Sigmoid colon (tissue), 7 donors: ENCODE results near the gene NRF1. TPM values are rescaled to one million over a fixed set of nuclear protein-coding genes. Genes with fewer than 3 reads are reported as not detected.
"Not testable (repeated sequence)": the region's sequence is repeated elsewhere in the genome, so short reads cannot be mapped to it uniquely, and the experiment has no call there.

Experiments used
- DNase-seq: peaks from one replicate; pipeline ENCODE4 v3.0.0-alpha.2; 2019
- H3K27ac ChIP-seq, 4 donors: fragments of 200-600 bp; sonication (generic); one replicate each; pipeline ENCODE4 v1.5.1; 2016 to 2019; ENCODE audit warnings: mild to moderate bottlenecking in 1 of 4
- H3K27me3 ChIP-seq, 3 donors: fragments of 200-600 bp; sonication (generic); one replicate each; pipeline ENCODE4 v1.5.1; 2019; ENCODE audit warnings: mild to moderate bottlenecking in 1 of 3
- H3K36me3 ChIP-seq, 4 donors: fragments of 200-600 bp; sonication (generic); one replicate each; pipeline ENCODE4 v1.5.1; 2016 to 2019
- H3K4me1 ChIP-seq, 4 donors: fragments of 200-600 bp; sonication (generic); one replicate each; pipeline ENCODE4 v1.5.1; 2017 to 2019
- H3K4me3 ChIP-seq, 4 donors: fragments of 200-600 bp; sonication (generic); one replicate each; pipeline ENCODE4 v1.5.1; 2017 to 2019; ENCODE audit warnings: mild to moderate bottlenecking in 2 of 4, moderate library complexity in 1 of 4
- H3K9me3 ChIP-seq, 4 donors: fragments of 200-600 bp in 3 of 4; sonication (generic) in 3 of 4; one replicate each; pipeline versions ENCODE4 v1.5.1 to v1.6.1; 2013 to 2019
- CTCF ChIP-seq, 4 experiments: fragments of 450-650 bp in 3 of 4; fragments of 200-600 bp in 1 of 4; IDR thresholded peaks; one replicate each; pipeline ENCODE4 v1.5.1; 2016 to 2019; ENCODE audit warnings: antibody characterized with exemption in 4 of 4, mild to moderate bottlenecking in 3 of 4, moderate library complexity in 2 of 4
- EP300 ChIP-seq, 4 donors: sonication (generic); formaldehyde crosslinking; IDR thresholded peaks; one replicate each; pipeline ENCODE4 v1.6.1; 2017; ENCODE audit warnings: antibody characterized with exemption in 4 of 4
- POLR2A ChIP-seq, 2 donors: fragments of 450-650 bp; IDR thresholded peaks; one replicate each; pipeline ENCODE4 v1.6.1; 2016; ENCODE audit warnings: antibody characterized with exemption in 2 of 2, mild to moderate bottlenecking in 2 of 2, moderate library complexity in 2 of 2
- POLR2AphosphoS5 ChIP-seq, 4 donors: sonication (generic); formaldehyde crosslinking; IDR thresholded peaks; one replicate each; pipeline ENCODE4 v1.6.1; 2017; ENCODE audit warnings: antibody characterized with exemption in 4 of 4
- WGBS, 2 donors: extraction: QIAGEN DNeasy Blood & Tissue Kit; methylation state at CpG; one replicate each; pipeline ENCODE4 v1.1.7; 2013; 5-methylcytosine and 5-hydroxymethylcytosine counted together
- intact Hi-C: fragments of 100-400 bp; cut with DNase I; formaldehyde crosslinking; loops from one replicate; pipeline ENCODE4 v1.15.1; 2023
- polyA plus RNA-seq, 3 donors: library from polyadenylated mRNA; stranded (reverse); fragments of 200-250 nt; gene quantifications; one replicate each; pipeline ENCODE4 v1.2.3, GENCODE V29; 2013
- total RNA-seq, 4 donors: library from RNA; depleted of rRNA; stranded (reverse); fragments of >200 nt; gene quantifications; one replicate each; pipeline ENCODE4 v1.1.0, GENCODE V29; 2016
- donor health status: healthy with polysubstance abuse.
- donor health status: Bipolar disorder and iron deficiency.
- donor health status: healthy.

The NRF1 gene
- total and polyA plus RNA-seq, 7 donors, result 4.8 to 18.1 (median 15.0) TPM

DNA sequence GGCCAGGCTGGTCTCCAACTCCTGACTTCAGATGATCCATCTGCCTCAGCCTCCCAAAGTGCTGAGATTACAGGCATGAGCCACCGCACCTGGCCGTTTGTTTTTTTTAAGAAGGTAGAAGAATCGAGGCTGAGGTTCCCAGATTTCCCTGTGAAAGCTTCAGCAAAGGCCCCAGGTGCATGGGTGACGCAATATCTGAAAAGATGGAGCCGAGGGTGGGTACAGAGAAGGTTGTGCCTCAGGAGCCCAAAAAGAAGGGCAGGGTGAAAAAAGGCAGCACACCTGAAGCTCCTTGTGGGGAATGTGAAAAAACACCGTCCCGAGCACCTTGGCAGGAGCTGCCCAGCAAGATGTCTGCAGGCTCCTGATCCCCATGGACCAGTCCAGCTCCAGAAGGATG, 35.8 kb upstream of the NRF1 start:
- Histone ChIP-seq H3K27me3 (no peaks in the 10 kb centered on the region), H3K4me3 (no peak overlapping the region), H3K9me3 (peaks cover 0 to 8% (median 4%) of the 10 kb centered on the region in 4 donors), H3K27ac (no peak overlapping the region), H3K4me1 (no peaks in the 10 kb centered on the region), H3K36me3 (no peaks in the 10 kb centered on the region)
- DNase-seq, result no peak
- TF ChIP-seq POLR2AphosphoS5 (IDR thresholded peaks at IDR 0.05), result no peak
- intact Hi-C loops, result no loop called here
- 92 to 93% methylated on average over 7 of the region's 7 CpGs for WGBS, 2 donors

DNA sequence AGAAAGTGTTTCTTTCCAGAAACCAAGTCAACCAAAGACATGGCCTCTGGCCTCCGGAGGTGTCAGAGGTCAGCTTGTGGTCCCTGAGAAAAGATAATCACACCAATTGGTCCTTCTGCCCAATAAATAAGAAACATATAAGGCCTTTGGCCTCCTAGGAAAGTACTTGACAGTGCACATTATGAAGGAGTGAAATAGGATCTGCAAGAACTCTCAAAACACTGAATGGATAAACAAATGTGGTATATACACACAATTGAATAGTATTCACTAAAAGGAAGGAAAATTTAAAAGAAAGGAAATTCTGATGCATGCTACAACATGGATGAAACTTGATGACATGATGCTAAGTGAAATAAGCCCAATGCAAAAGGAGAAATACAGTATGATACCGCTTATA, 35.4 kb upstream of the NRF1 start:
- DNase-seq, result no peak
- 92 to 94% methylated on average over 2 of the region's 2 CpGs for WGBS, 2 donors
- Histone ChIP-seq H3K36me3 (no peaks in the 10 kb centered on the region), H3K27me3 (no peaks in the 10 kb centered on the region), H3K27ac (no peak overlapping the region), H3K4me3 (no peak overlapping the region), H3K4me1 (no peaks in the 10 kb centered on the region), H3K9me3 (peaks cover 0 to 8% (median 4%) of the 10 kb centered on the region in 4 donors)
- intact Hi-C loops, result no loop called here
- TF ChIP-seq CTCF (IDR thresholded peaks at IDR 0.05) (no peak), EP300 (IDR thresholded peaks at IDR 0.05) (no peak), POLR2AphosphoS5 (IDR thresholded peaks at IDR 0.05) (no peak), POLR2A (IDR thresholded peaks at IDR 0.05) (no peak)

DNA sequence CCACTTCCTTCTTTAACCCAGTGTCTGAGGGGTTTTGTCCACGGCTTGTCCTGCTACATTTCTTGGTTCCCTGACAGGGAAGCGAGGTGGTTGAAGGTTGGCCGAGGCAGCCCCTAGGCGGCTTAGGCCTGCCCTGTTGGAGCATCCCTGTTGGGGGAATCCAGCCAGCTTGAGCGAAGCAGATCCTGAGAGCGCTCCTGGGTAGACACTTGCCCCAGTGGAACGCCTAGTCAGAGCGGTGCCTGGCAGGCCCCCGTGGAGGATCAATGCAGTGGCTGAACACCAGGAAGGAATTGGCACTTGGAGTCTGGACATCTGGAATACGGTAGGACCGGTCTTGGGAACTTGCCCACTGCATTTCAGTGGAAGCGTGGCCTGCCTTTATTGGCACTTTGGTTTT, 32.7 kb upstream of the NRF1 start:
- Histone ChIP-seq H3K27me3 (no peaks in the 10 kb centered on the region), H3K4me1 (no peaks in the 10 kb centered on the region), H3K4me3 (no peak overlapping the region), H3K9me3 (peaks cover 0 to 8% (median 4%) of the 10 kb centered on the region in 4 donors), H3K27ac (no peak overlapping the region), H3K36me3 (no peaks in the 10 kb centered on the region)
- TF ChIP-seq POLR2A (IDR thresholded peaks at IDR 0.05), result no peak
- TF ChIP-seq CTCF (IDR thresholded peaks at IDR 0.05), result no peak
- no peak for TF ChIP-seq POLR2AphosphoS5 (IDR thresholded peaks at IDR 0.05)
- no peak for TF ChIP-seq EP300 (IDR thresholded peaks at IDR 0.05)
- DNase-seq, result no peak
- WGBS, 2 donors, result 92 to 95% methylated on average over 12 of the region's 12 CpGs
- intact Hi-C loops, result no loop called here

- intact Hi-C loops, result not testable (repeated sequence)
- WGBS, 2 donors, result 67 to 84% methylated on average over 5 of the region's 5 CpGs
Measured at GRCh38 chr7:129586179-129586578, 25.3 kb upstream of the NRF1 start.

GRCh38 chr7:129588268-129588667, 23.3 kb upstream of the NRF1 start:
- H3K4me1 ChIP-seq, result no peaks in the 10 kb centered on the region
- H3K4me3 ChIP-seq, result no peak overlapping the region
- DNase-seq, result no peak
- TF ChIP-seq POLR2AphosphoS5 (IDR thresholded peaks at IDR 0.05), result no peak
- no peak for TF ChIP-seq EP300 (IDR thresholded peaks at IDR 0.05)
- TF ChIP-seq CTCF (IDR thresholded peaks at IDR 0.05), result no peak
- TF ChIP-seq POLR2A (IDR thresholded peaks at IDR 0.05), result no peak
- H3K9me3 ChIP-seq, result peaks cover 0 to 35% (median 4%) of the 10 kb centered on the region in 4 donors
- H3K27me3 ChIP-seq, result peaks cover 0 to 7% (median 0%) of the 10 kb centered on the region in 3 donors
- no peak overlapping the region for H3K27ac ChIP-seq
- no peaks in the 10 kb centered on the region for H3K36me3 ChIP-seq
- intact Hi-C loops, result no loop called here

More at GRCh38 chr7:129586179-129586578, 25.3 kb upstream of the NRF1 start:
- H3K9me3 ChIP-seq, result peaks cover 0 to 35% (median 4%) of the 10 kb centered on the region in 4 donors
- H3K36me3 ChIP-seq, H3K4me1 ChIP-seq, H3K4me3 ChIP-seq, DNase-seq, H3K27ac ChIP-seq, H3K27me3 ChIP-seq: not testable (repeated sequence)

- no peak for TF ChIP-seq CTCF (IDR thresholded peaks at IDR 0.05)
- TF ChIP-seq POLR2A (IDR thresholded peaks at IDR 0.05), result no peak
- no peak for TF ChIP-seq EP300 (IDR thresholded peaks at IDR 0.05)
- no peak for TF ChIP-seq POLR2AphosphoS5 (IDR thresholded peaks at IDR 0.05)
- no peak for DNase-seq
- intact Hi-C loops, result no loop called here
- Histone ChIP-seq H3K27me3 (peaks cover 0 to 7% (median 0%) of the 10 kb centered on the region in 3 donors), H3K4me1 (no peaks in the 10 kb centered on the region), H3K27ac (no peak overlapping the region), H3K36me3 (no peaks in the 10 kb centered on the region), H3K4me3 (no peak overlapping the region), H3K9me3 (peaks cover 0 to 13% (median 1%) of the 10 kb centered on the region in 4 donors)
- 83 to 95% methylated on average over 4 of the region's 4 CpGs for WGBS, 2 donors
Measured at GRCh38 chr7:129591868-129592267, 19.7 kb upstream of the NRF1 start.

DNA sequence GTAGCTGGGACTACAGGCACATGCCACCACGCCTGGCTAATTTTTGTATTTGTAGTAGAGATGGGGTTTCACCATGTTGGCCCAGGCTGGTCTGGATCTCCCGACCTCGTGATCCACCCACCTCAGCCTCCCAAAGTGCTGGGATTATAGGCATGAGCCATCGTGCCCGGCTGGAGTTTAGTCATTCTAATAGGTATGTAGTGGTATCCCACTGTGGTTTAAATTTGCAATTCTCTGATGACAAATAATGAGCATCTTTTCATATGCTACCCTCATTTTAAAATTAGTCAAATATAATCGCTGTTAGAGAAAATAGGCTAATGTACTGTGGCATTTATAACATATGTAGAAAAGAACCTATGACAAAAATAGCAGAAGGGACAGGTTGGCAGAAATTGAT, 15.1 kb upstream of the NRF1 start:
- H3K4me3 ChIP-seq, H3K36me3 ChIP-seq, DNase-seq, H3K27ac ChIP-seq, H3K27me3 ChIP-seq, H3K4me1 ChIP-seq, H3K9me3 ChIP-seq, intact Hi-C loops: not testable (repeated sequence)
- 83 to 86% methylated on average over 6 of the region's 6 CpGs for WGBS, 2 donors
